Measurements from ENCODE around the gene MYO9B. TPM values are rescaled to one million over a fixed set of nuclear protein-coding genes. Genes with fewer than 3 reads are reported as not detected.

MYO9B gene
- total RNA-seq, 1 experiment from 2014 or later, result 79.4 TPM

- ChIA-PET CTCF (no interaction called here), POLR2A (no interaction called here)
- Histone ChIP-seq H3K27ac (ENCODE audit: low read length) (no peak overlapping the region), H3K27me3 (ENCODE audit: control insufficient read depth, insufficient read depth, low read length) (no peaks in the 10 kb centered on the region), H3K4me3 (ENCODE audit: low read depth in 2 of 2, low read length in 2 of 2) (no peak overlapping the region), H3K4me1 (ENCODE audit: control insufficient read depth, insufficient read depth, low read length) (no peaks in the 10 kb centered on the region), H3K36me3 (ENCODE audit: control insufficient read depth, insufficient read depth, low read length) (no peaks in the 10 kb centered on the region; the same call in 1 of the 2 replicates), H3K9me3 (ENCODE audit: control insufficient read depth, insufficient read depth, low read depth, low read length) (no peaks in the 10 kb centered on the region)
- no TSS peak for BruUV-seq (replicated peaks)
- intact Hi-C loops (cut with micrococcal nuclease; ENCODE audit: unreplicated experiment) (no loop called here), in situ Hi-C loops (cut with HindIII; ENCODE audit: low pct_unique_long_range_greater_than_20kb, low sequenced_read_pairs) (no loop called here)
- DNase-seq (ENCODE audit: low read depth, low spot score) (no peak), ATAC-seq (peak; percentile 55)
- TF ChIP-seq CTCF (IDR thresholded peaks at IDR 0.05), result peak; percentile 77
- TF ChIP-seq SIN3A (IDR thresholded peaks at IDR 0.05; ENCODE audit: borderline replicate concordance, insufficient read depth, low read depth, low read length), result no peak
These were observed 129.9 kb downstream of the MYO9B start for GRCh38 chr19:17205237-17206140.

GRCh38 chr19:17206736-17207581 is 131.4 kb downstream of the MYO9B start:
- POLR2A ChIA-PET, result no interaction called here

More at GRCh38 chr19:17206736-17207581, 131.4 kb downstream of the MYO9B start:
- Histone ChIP-seq H3K27me3 (ENCODE audit: control insufficient read depth, insufficient read depth, low read length) (no peaks in the 10 kb centered on the region), H3K4me1 (ENCODE audit: control insufficient read depth, insufficient read depth, low read length) (no peaks in the 10 kb centered on the region), H3K27ac (ENCODE audit: low read length) (no peak overlapping the region), H3K4me3 (ENCODE audit: low read depth in 2 of 2, low read length in 2 of 2) (no peak overlapping the region), H3K36me3 (ENCODE audit: control insufficient read depth, insufficient read depth, low read length) (no peaks in the 10 kb centered on the region; the same call in 1 of the 2 replicates), H3K9me3 (ENCODE audit: control insufficient read depth, insufficient read depth, low read depth, low read length) (no peaks in the 10 kb centered on the region)
- in situ Hi-C loops (cut with HindIII; ENCODE audit: low pct_unique_long_range_greater_than_20kb, low sequenced_read_pairs) (no loop called here), intact Hi-C loops (cut with micrococcal nuclease; ENCODE audit: unreplicated experiment) (no loop called here)
- no peak for TF ChIP-seq POLR2AphosphoS5 (IDR thresholded peaks at IDR 0.05; ENCODE audit: low read depth, low read length)
- TF ChIP-seq CTCF (IDR thresholded peaks at IDR 0.05), result no peak
- no peak for TF ChIP-seq SIN3A (IDR thresholded peaks at IDR 0.05; ENCODE audit: borderline replicate concordance, insufficient read depth, low read depth, low read length)
- ATAC-seq, result no peak
- CTCF ChIA-PET, result no interaction called here
- no TSS peak for BruUV-seq (replicated peaks)
- DNase-seq (ENCODE audit: low read depth, low spot score), result no peak

Measured in Panc1 (cell line).